ENCODE data around the gene KLHL17. TPM values are rescaled to one million over a fixed set of nuclear protein-coding genes. Genes with fewer than 3 reads are reported as not detected.
A peak's percentile ranks its signal among the peaks of the same experiment; 100 is the strongest.

KLHL17 gene
- total and polyA plus RNA-seq, 9 of the 15 experiments (the other 6 are each of a cell fraction or from before 2014, with no cell fraction given): 0.14 to 84.8 (median 13.0) TPM

GRCh38 chr1:938088-938683, 22.2 kb upstream of the KLHL17 start (continued):
- TF ChIP-seq, protein P1, sequence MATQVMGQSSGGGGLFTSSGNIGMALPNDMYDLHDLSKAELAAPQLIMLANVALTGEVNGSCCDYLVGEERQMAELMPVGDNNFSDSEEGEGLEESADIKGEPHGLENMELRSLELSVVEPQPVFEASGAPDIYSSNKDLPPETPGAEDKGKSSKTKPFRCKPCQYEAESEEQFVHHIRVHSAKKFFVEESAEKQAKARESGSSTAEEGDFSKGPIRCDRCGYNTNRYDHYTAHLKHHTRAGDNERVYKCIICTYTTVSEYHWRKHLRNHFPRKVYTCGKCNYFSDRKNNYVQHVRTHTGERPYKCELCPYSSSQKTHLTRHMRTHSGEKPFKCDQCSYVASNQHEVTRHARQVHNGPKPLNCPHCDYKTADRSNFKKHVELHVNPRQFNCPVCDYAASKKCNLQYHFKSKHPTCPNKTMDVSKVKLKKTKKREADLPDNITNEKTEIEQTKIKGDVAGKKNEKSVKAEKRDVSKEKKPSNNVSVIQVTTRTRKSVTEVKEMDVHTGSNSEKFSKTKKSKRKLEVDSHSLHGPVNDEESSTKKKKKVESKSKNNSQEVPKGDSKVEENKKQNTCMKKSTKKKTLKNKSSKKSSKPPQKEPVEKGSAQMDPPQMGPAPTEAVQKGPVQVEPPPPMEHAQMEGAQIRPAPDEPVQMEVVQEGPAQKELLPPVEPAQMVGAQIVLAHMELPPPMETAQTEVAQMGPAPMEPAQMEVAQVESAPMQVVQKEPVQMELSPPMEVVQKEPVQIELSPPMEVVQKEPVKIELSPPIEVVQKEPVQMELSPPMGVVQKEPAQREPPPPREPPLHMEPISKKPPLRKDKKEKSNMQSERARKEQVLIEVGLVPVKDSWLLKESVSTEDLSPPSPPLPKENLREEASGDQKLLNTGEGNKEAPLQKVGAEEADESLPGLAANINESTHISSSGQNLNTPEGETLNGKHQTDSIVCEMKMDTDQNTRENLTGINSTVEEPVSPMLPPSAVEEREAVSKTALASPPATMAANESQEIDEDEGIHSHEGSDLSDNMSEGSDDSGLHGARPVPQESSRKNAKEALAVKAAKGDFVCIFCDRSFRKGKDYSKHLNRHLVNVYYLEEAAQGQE (IDR thresholded peaks at IDR 0.05; ENCODE audit: borderline replicate concordance): peak; percentile 65
- TF ChIP-seq, protein P1 (CRISPR knock-in tag; IDR thresholded peaks at IDR 0.05; ENCODE audit: low read depth): no peak
- TF ChIP-seq CTBP1 (IDR thresholded peaks at IDR 0.05; ENCODE audit: borderline replicate concordance) (peak; percentile 72), COPS2 (conservative IDR thresholded peaks at IDR 0.05) (no peak), KLF13 (tag; IDR thresholded peaks at IDR 0.05; ENCODE audit: borderline replicate concordance, low read depth) (0 out of 2 replicates have a peak, but pooled peaks have one; percentile 24), HINFP (tag; conservative IDR thresholded peaks at IDR 0.05; ENCODE audit: low read depth) (peak; percentile 82), XRCC5 (IDR thresholded peaks at IDR 0.05; ENCODE audit: low read depth, low read length) (0 out of 2 replicates have a peak, but pooled peaks have one; percentile 13), RBM39 (optimal IDR thresholded peaks at IDR 0.05; ENCODE audit: low read depth, low read length) (no peak), KLF1 (tag; IDR thresholded peaks at IDR 0.05) (peak; percentile 76; the same call in 1 of the 2 replicates), STAG1 (CRISPR knock-in tag; IDR thresholded peaks at IDR 0.05; ENCODE audit: borderline replicate concordance) (peak; percentile 58), SMC3 (conservative IDR thresholded peaks at IDR 0.05; ENCODE audit: insufficient read depth, low read depth, low read length) (peak; percentile 23; the same call in 1 of the 2 replicates), MYC (IDR thresholded peaks at IDR 0.05; ENCODE audit: low read depth, low read length) (0 out of 2 replicates have a peak, but pooled peaks have one; percentile 19), MYC (CRISPR knock-in tag; IDR thresholded peaks at IDR 0.05; ENCODE audit: borderline replicate concordance, low read depth) (no peak), BHLHE40 (IDR thresholded peaks at IDR 0.05; ENCODE audit: low read length) (0 out of 2 replicates have a peak, but pooled peaks have one; percentile 4), KAT7 (CRISPR knock-in tag; IDR thresholded peaks at IDR 0.05; ENCODE audit: borderline replicate concordance) (0 out of 2 replicates have a peak, but pooled peaks have one; percentile 51)
- TF ChIP-seq, protein P2, sequence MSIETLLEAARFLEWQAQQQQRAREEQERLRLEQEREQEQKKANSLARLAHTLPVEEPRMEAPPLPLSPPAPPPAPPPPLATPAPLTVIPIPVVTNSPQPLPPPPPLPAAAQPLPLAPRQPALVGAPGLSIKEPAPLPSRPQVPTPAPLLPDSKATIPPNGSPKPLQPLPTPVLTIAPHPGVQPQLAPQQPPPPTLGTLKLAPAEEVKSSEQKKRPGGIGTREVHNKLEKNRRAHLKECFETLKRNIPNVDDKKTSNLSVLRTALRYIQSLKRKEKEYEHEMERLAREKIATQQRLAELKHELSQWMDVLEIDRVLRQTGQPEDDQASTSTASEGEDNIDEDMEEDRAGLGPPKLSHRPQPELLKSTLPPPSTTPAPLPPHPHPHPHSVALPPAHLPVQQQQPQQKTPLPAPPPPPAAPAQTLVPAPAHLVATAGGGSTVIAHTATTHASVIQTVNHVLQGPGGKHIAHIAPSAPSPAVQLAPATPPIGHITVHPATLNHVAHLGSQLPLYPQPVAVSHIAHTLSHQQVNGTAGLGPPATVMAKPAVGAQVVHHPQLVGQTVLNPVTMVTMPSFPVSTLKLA (conservative IDR thresholded peaks at IDR 0.05): 0 out of 4 replicates have a peak, but pooled peaks of 1 of the 2 experiments have one; percentile 33
